HL-60 (cell line): ENCODE data around the gene BIN1.

Experiments
- DNase-seq, 2 experiments: peaks; one replicate each; pipeline ENCODE4 v3.0.0-alpha.2; 2010 to 2020; ENCODE audit warnings: low read depth in 1 of 2, low spot score in 1 of 2
- H3K27ac ChIP-seq: fragments of 250-450 bp; sonication (Bioruptor Pico); replicated peaks from 2 replicates; pipeline ENCODE4 v1.5.1; 2020; ENCODE audit warnings: mild to moderate bottlenecking, moderate library complexity
- H3K27me3 ChIP-seq: fragments of 250-450 bp; sonication (Bioruptor Pico); 2 replicates; pipeline ENCODE4 v1.5.1; 2021; ENCODE audit warnings: mild to moderate bottlenecking, moderate library complexity; ENCODE audit not compliant: insufficient read depth, poor library complexity, severe bottlenecking
- H3K4me3 ChIP-seq: replicated peaks from 2 replicates; pipeline ENCODE4 v1.5.1; 2011; ENCODE audit warnings: mild to moderate bottlenecking, control low read depth, low read length; ENCODE audit not compliant: insufficient read depth
- CTCF ChIP-seq: IDR thresholded peaks from one replicate; pipeline ENCODE4 v1.5.1; 2011; ENCODE audit warnings: low read length, control low read depth, inconsistent platforms; ENCODE audit not compliant: insufficient read depth
- GABPA ChIP-seq: IDR thresholded peaks from 2 replicates; pipeline ENCODE4 v1.6.1; 2012; ENCODE audit warnings: low read depth
- POLR2AphosphoS5 ChIP-seq: IDR thresholded peaks from 2 replicates; pipeline ENCODE4 v1.6.1; 2012; ENCODE audit warnings: low read depth
- REST ChIP-seq: IDR thresholded peaks from 2 replicates; pipeline ENCODE4 v1.6.1; 2012; ENCODE audit warnings: low read depth; ENCODE audit not compliant: insufficient replicate concordance
- SPI1 ChIP-seq: IDR thresholded peaks from 2 replicates; pipeline ENCODE4 v1.6.1; 2012; ENCODE audit warnings: low read depth, mild to moderate bottlenecking, borderline replicate concordance

The BIN1 gene

GRCh38 chr2:127088706-127089105 is 18.2 kb downstream of the BIN1 start:
- no peak overlapping the region for H3K4me3 ChIP-seq
- TF ChIP-seq GABPA (no peak), POLR2AphosphoS5 (no peak), CTCF (no peak), SPI1 (no peak), REST (no peak)
- DNase-seq = no peak
- no peak overlapping the region for H3K27ac ChIP-seq
- H3K27me3 ChIP-seq = no peaks in the 10 kb centered on the region

- TF ChIP-seq POLR2AphosphoS5 (no peak), SPI1 (no peak), CTCF (no peak), REST (no peak), GABPA (no peak)
- no peak for DNase-seq
These were observed 19.0 kb downstream of the BIN1 start for GRCh38 chr2:127087791-127088495.

GRCh38 chr2:127086990-127087790 is 19.8 kb downstream of the BIN1 start:
- peak overlapping the region; percentile 15 for H3K4me3 ChIP-seq
- H3K27ac ChIP-seq = 0 out of 2 replicates have a peak overlapping the region, but pooled peaks have one; percentile 12
- H3K27me3 ChIP-seq = no peaks in the 10 kb centered on the region
- TF ChIP-seq REST (no peak), GABPA (no peak), CTCF (no peak), POLR2AphosphoS5 (no peak), SPI1 (peak; percentile 53)
- peak in 1 of 2 experiments; percentile 70 for DNase-seq

More at GRCh38 chr2:127087791-127088495, 19.0 kb downstream of the BIN1 start:
- H3K27ac ChIP-seq = no peak overlapping the region
- no peak overlapping the region for H3K4me3 ChIP-seq
- no peaks in the 10 kb centered on the region for H3K27me3 ChIP-seq
